DOHH2 (cell line): ENCODE results near the gene COL27A1.

Source experiments
- EZH2phosphoT487 ChIP-seq: fragments of 200-600 bp; sonication (generic); IDR thresholded peaks from 2 replicates; pipeline ENCODE4 v1.6.1; 2017; ENCODE audit warnings: borderline replicate concordance, mild to moderate bottlenecking, antibody characterized with exemption, low read length, moderate library complexity, mixed read lengths
- TF ChIP-seq, protein P1 (sequence below): fragments of 200-600 bp; sonication (generic); IDR thresholded peaks from one replicate; pipeline ENCODE4 v1.5.1; 2014; ENCODE audit warnings: antibody characterized with exemption, mild to moderate bottlenecking, low read depth, low read length; ENCODE audit not compliant: poor library complexity, severe bottlenecking

GRCh38 chr9:114119242-114120191 lies 35.8 kb upstream of the COL27A1 start:
- no peak for TF ChIP-seq EZH2phosphoT487
- TF ChIP-seq, protein P1, sequence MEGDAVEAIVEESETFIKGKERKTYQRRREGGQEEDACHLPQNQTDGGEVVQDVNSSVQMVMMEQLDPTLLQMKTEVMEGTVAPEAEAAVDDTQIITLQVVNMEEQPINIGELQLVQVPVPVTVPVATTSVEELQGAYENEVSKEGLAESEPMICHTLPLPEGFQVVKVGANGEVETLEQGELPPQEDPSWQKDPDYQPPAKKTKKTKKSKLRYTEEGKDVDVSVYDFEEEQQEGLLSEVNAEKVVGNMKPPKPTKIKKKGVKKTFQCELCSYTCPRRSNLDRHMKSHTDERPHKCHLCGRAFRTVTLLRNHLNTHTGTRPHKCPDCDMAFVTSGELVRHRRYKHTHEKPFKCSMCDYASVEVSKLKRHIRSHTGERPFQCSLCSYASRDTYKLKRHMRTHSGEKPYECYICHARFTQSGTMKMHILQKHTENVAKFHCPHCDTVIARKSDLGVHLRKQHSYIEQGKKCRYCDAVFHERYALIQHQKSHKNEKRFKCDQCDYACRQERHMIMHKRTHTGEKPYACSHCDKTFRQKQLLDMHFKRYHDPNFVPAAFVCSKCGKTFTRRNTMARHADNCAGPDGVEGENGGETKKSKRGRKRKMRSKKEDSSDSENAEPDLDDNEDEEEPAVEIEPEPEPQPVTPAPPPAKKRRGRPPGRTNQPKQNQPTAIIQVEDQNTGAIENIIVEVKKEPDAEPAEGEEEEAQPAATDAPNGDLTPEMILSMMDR: no peak
